ENCODE data around the gene S100PBP. TPM values are rescaled to one million over a fixed set of nuclear protein-coding genes. Genes with fewer than 3 reads are reported as not detected.

Gene S100PBP
- total and polyA plus RNA-seq, 8 donors = 2.9 to 253 (median 19.8) TPM

GRCh38 chr1:32780628-32781234 lies 36.7 kb upstream of the S100PBP start:
- H3K36me3 ChIP-seq = peaks cover 71 to 100% (median 100%) of the 10 kb centered on the region in 4 donors
- H3K4me3 ChIP-seq = no peak overlapping the region
- no peaks in the 10 kb centered on the region for H3K9me3 ChIP-seq
- peak overlapping the region in 3 of 5 donors; percentile 3 to 19 (median 15) for H3K27ac ChIP-seq
- 72 to 85% (median 79%) methylated on average over 8 of the region's 8 CpGs for WGBS, 5 donors
- peaks cover 0 to 6% (median 1%) of the 10 kb centered on the region in 4 donors for H3K4me1 ChIP-seq
- no peak for DNase-seq
- intact Hi-C loops (cut with DNase I; ENCODE audit: low total_unique reads) = no loop called here
- TF ChIP-seq, protein P1, sequence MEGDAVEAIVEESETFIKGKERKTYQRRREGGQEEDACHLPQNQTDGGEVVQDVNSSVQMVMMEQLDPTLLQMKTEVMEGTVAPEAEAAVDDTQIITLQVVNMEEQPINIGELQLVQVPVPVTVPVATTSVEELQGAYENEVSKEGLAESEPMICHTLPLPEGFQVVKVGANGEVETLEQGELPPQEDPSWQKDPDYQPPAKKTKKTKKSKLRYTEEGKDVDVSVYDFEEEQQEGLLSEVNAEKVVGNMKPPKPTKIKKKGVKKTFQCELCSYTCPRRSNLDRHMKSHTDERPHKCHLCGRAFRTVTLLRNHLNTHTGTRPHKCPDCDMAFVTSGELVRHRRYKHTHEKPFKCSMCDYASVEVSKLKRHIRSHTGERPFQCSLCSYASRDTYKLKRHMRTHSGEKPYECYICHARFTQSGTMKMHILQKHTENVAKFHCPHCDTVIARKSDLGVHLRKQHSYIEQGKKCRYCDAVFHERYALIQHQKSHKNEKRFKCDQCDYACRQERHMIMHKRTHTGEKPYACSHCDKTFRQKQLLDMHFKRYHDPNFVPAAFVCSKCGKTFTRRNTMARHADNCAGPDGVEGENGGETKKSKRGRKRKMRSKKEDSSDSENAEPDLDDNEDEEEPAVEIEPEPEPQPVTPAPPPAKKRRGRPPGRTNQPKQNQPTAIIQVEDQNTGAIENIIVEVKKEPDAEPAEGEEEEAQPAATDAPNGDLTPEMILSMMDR (IDR thresholded peaks at IDR 0.05) = no peak
- no peak for TF ChIP-seq POLR2AphosphoS5 (IDR thresholded peaks at IDR 0.05)
- no peak for TF ChIP-seq EP300 (IDR thresholded peaks at IDR 0.05)
- TF ChIP-seq POLR2A (IDR thresholded peaks at IDR 0.05) = no peak
- no peaks in the 10 kb centered on the region for H3K27me3 ChIP-seq

DNA sequence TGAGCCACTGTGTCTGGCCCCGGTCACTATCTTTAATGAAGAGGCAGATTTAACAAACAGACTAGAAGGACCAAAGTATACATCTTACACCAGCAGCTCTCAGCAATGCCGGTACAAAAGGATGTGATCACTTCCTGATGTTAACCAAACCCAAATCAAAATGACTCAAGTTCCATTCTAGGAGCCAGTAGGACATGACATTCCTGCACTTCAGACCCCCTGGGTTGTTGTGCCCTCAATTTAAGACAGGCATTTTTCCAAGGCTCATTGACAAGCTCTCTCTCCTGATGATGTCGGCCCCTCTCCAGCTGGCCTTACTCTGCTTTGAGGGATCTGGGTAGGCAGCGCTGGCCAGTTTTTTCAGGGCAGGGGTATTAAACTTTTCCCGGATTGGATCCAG lies 35.4 kb upstream of the S100PBP start:
- TF ChIP-seq POLR2A (IDR thresholded peaks at IDR 0.05) (no peak), POLR2AphosphoS5 (IDR thresholded peaks at IDR 0.05) (no peak), EP300 (IDR thresholded peaks at IDR 0.05) (no peak)
- TF ChIP-seq, protein P1 (IDR thresholded peaks at IDR 0.05) = no peak
- no peak for DNase-seq
- Histone ChIP-seq H3K27me3 (no peaks in the 10 kb centered on the region), H3K4me3 (no peak overlapping the region), H3K9me3 (no peaks in the 10 kb centered on the region), H3K4me1 (peaks cover 0 to 4% (median 0%) of the 10 kb centered on the region in 4 donors), H3K27ac (no peak overlapping the region), H3K36me3 (peaks cover 79 to 100% (median 99%) of the 10 kb centered on the region in 4 donors)
- 79 to 91% (median 87%) methylated on average over 5 of the region's 5 CpGs for WGBS, 5 donors
- intact Hi-C loops (cut with DNase I; ENCODE audit: low total_unique reads) = no loop called here

GRCh38 chr1:32783851-32784250 lies 33.6 kb upstream of the S100PBP start:
- H3K36me3 ChIP-seq = peaks cover 79 to 100% (median 99%) of the 10 kb centered on the region in 4 donors
- intact Hi-C loops (cut with DNase I; ENCODE audit: low total_unique reads) = no loop called here
- DNase-seq = no peak

DNA sequence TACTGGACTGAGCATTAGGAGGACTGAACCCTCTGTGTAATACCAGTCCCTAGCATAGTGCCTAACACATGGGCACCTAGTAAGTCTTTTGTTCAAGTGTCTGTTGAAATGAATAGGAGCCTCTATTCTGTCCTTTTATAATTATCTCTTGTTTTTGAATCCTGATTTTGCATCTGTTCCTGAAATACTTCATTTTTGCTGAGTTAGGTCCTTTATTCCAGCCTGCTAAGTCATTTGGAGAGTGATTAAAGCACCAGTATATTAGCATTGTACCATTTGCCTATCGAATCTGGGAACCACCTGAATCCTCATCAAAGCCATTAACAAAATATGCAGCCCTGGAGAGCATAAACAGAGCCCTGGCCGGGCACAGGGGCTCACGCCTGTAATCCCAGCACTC lies 32.6 kb upstream of the S100PBP start:
- DNase-seq = no peak
- Histone ChIP-seq H3K4me3 (no peak overlapping the region), H3K9me3 (no peaks in the 10 kb centered on the region), H3K27ac (no peak overlapping the region), H3K4me1 (peaks cover 0 to 17% (median 0%) of the 10 kb centered on the region in 4 donors), H3K27me3 (no peaks in the 10 kb centered on the region), H3K36me3 (peaks cover 72 to 100% (median 98%) of the 10 kb centered on the region in 4 donors)
- WGBS, 5 donors = 77 to 94% (median 88%) methylated on average over 3 of the region's 3 CpGs
- intact Hi-C loops (cut with DNase I; ENCODE audit: low total_unique reads) = no loop called here
- TF ChIP-seq POLR2A (IDR thresholded peaks at IDR 0.05) (no peak), EP300 (IDR thresholded peaks at IDR 0.05) (no peak)
- TF ChIP-seq, protein P1 (IDR thresholded peaks at IDR 0.05) = no peak

More at GRCh38 chr1:32783851-32784250, 33.6 kb upstream of the S100PBP start:
- Histone ChIP-seq H3K27ac (no peak overlapping the region), H3K27me3 (no peaks in the 10 kb centered on the region), H3K9me3 (no peaks in the 10 kb centered on the region), H3K4me3 (no peak overlapping the region), H3K4me1 (peaks cover 0 to 8% (median 0%) of the 10 kb centered on the region in 4 donors)
- WGBS, 5 donors = 94 to 97% (median 95%) methylated on average over 5 of the region's 5 CpGs
- TF ChIP-seq POLR2A (IDR thresholded peaks at IDR 0.05) = no peak
- TF ChIP-seq, protein P1 (IDR thresholded peaks at IDR 0.05) = no peak
- TF ChIP-seq EP300 (IDR thresholded peaks at IDR 0.05) = no peak
- no peak for TF ChIP-seq POLR2AphosphoS5 (IDR thresholded peaks at IDR 0.05)

Measured in stomach (tissue), 9 donors.